H1 (cell line): ENCODE measurements around the gene PLXDC2. TPM values are rescaled to one million over a fixed set of nuclear protein-coding genes. Genes with fewer than 3 reads are reported as not detected.

Experiments used
- CTCF ChIA-PET: fragments of 300-600 bp; sonication (Branson Sonifier 250); formaldehyde crosslinking; loops from one replicate; lab custom pipeline; 2021; ENCODE audit not compliant: partially characterized antibody; lab: Charles Lee
- POLR2A ChIA-PET: fragments of 300-600 bp; sonication (Branson Sonifier 250); formaldehyde crosslinking; loops from one replicate; lab custom pipeline; 2021; ENCODE audit warnings: inconsistent platforms; ENCODE audit not compliant: partially characterized antibody; lab: Charles Lee
- DNase-seq, 2 experiments: peaks; one replicate each; pipeline versions ENCODE4 v3.0.0 to v3.0.0-alpha.2; 2010 to 2022; ENCODE audit warnings: low spot score in 2 of 2, low read depth in 1 of 2, mixed read lengths in 1 of 2
- FAIRE-seq: peaks from 2 replicates; lab custom pipeline; 2011; peaks lifted over from hg19 to GRCh38; lab: Jason Lieb, UNC
- H2AFZ ChIP-seq: 2 replicates; pipeline ENCODE4 v1.8.1; 2012; ENCODE audit warnings: low read length, inconsistent platforms
- H2AK5ac ChIP-seq: 2 replicates; pipeline ENCODE4 v1.6.1; 2013; ENCODE audit warnings: low read depth, low read length
- H2BK120ac ChIP-seq: replicated peaks from 2 replicates; pipeline ENCODE3; 2013; ENCODE audit warnings: low read depth, low read length, inconsistent platforms
- H2BK12ac ChIP-seq: 2 replicates; pipeline ENCODE4 v1.6.1; 2013; ENCODE audit warnings: low read depth, low read length
- H2BK15ac ChIP-seq: 2 replicates; pipeline ENCODE4 v1.6.1; 2013; ENCODE audit warnings: low read length
- H2BK20ac ChIP-seq: 2 replicates; pipeline ENCODE4 v1.6.1; 2013; ENCODE audit warnings: low read length
- H2BK5ac ChIP-seq: 2 replicates; pipeline ENCODE4 v1.6.1; 2013; ENCODE audit warnings: low read depth, low read length
- H3K14ac ChIP-seq: 2 replicates; pipeline ENCODE4 v1.6.1; 2013; ENCODE audit warnings: inconsistent platforms; ENCODE audit not compliant: insufficient read length
- H3K18ac ChIP-seq: 2 replicates; pipeline ENCODE4 v1.6.1; 2013; ENCODE audit warnings: low read length; ENCODE audit errors: extremely low read depth
- H3K23ac ChIP-seq: 2 replicates; pipeline ENCODE4 v1.6.1; 2013; ENCODE audit warnings: inconsistent platforms; ENCODE audit not compliant: insufficient read length
- H3K23me2 ChIP-seq: 2 replicates; pipeline ENCODE4 v1.6.1; 2013; ENCODE audit warnings: low read depth, low read length
- H3K27ac ChIP-seq: 2 replicates; pipeline ENCODE4 v1.6.1; 2011; ENCODE audit warnings: low read depth, low read length, inconsistent platforms
- H3K27me3 ChIP-seq, 4 experiments: replicated peaks in 1 of 4; 1 replicate in 1 of 4; 2 replicates in 3 of 4; pipeline versions ENCODE4 v1.6.1 to v1.8.1; 2011 to 2013; ENCODE audit warnings: low read length in 3 of 4, mild to moderate bottlenecking in 3 of 4, inconsistent platforms in 2 of 4, mixed read lengths in 2 of 4, moderate library complexity in 1 of 4; ENCODE audit not compliant: control insufficient read depth in 3 of 4, insufficient read depth in 3 of 4; ENCODE audit errors: extremely low read depth in 1 of 4
- H3K36me3 ChIP-seq, 4 experiments: 2 replicates each; pipeline versions ENCODE4 v1.6.1 to v1.8.1; 2011 to 2013; ENCODE audit warnings: mild to moderate bottlenecking in 4 of 4, low read length in 3 of 4, moderate library complexity in 2 of 4, control low read depth in 1 of 4, inconsistent platforms in 1 of 4; ENCODE audit not compliant: insufficient read depth in 4 of 4, control insufficient read depth in 2 of 4
- H3K4ac ChIP-seq: replicated peaks from 2 replicates; pipeline ENCODE3; 2013; ENCODE audit warnings: low read length, low read depth, mixed read lengths, inconsistent platforms; ENCODE audit not compliant: insufficient read length
- H3K4me1 ChIP-seq, 4 experiments: replicated peaks in 1 of 4; 1 replicate in 1 of 4; 2 replicates in 3 of 4; pipeline versions ENCODE4 v1.6.1 to v1.8.1; 2011 to 2013; ENCODE audit warnings: low read length in 3 of 4, inconsistent platforms in 2 of 4, mixed read lengths in 1 of 4; ENCODE audit not compliant: insufficient read depth in 4 of 4, control insufficient read depth in 3 of 4
- H3K4me2 ChIP-seq, 2 experiments: 2 replicates each; pipeline versions ENCODE4 v1.6.1 to v1.8.1; 2011 to 2013; ENCODE audit warnings: low read depth in 2 of 2, low read length in 2 of 2, control low read depth in 1 of 2, inconsistent platforms in 1 of 2, mild to moderate bottlenecking in 1 of 2; ENCODE audit not compliant: insufficient read depth in 1 of 2
- H3K4me3 ChIP-seq, 4 experiments: fragments of 200-600, 300-600 bp in 1 of 4; sonication (generic), shearing (Covaris generic), sonication (Bioruptor Twin) in 1 of 4; 2 replicates each; pipeline versions ENCODE4 v1.5.1 to v1.8.1; 2011 to 2016; ENCODE audit warnings: low read length in 4 of 4, low read depth in 3 of 4, control low read depth in 2 of 4, inconsistent platforms in 2 of 4, mild to moderate bottlenecking in 2 of 4, mixed read lengths in 1 of 4, moderate library complexity in 1 of 4; ENCODE audit not compliant: insufficient read depth in 2 of 4; ENCODE audit errors: extremely low read depth in 1 of 4
- H3K56ac ChIP-seq: replicated peaks from 2 replicates; pipeline ENCODE3; 2013; ENCODE audit warnings: low read depth, mild to moderate bottlenecking, mixed read lengths, low read length, inconsistent platforms; ENCODE audit not compliant: insufficient read length
- H3K79me1 ChIP-seq: 2 replicates; pipeline ENCODE4 v1.6.1; 2013; ENCODE audit warnings: low read depth, low read length, control low read depth
- H3K79me2 ChIP-seq, 2 experiments: 2 replicates each; pipeline versions ENCODE4 v1.6.1 to v1.8.1; 2012 to 2013; ENCODE audit warnings: low read length in 2 of 2, mild to moderate bottlenecking in 2 of 2, inconsistent platforms in 1 of 2; ENCODE audit not compliant: insufficient read depth in 2 of 2, control insufficient read depth in 1 of 2
- H3K9ac ChIP-seq, 4 experiments: replicated peaks in 1 of 4; 1 replicate in 1 of 4; 2 replicates in 3 of 4; pipeline versions ENCODE4 v1.6.1 to v1.8.1; 2011 to 2013; ENCODE audit warnings: low read depth in 3 of 4, low read length in 3 of 4, control low read depth in 2 of 4, mild to moderate bottlenecking in 2 of 4, moderate library complexity in 2 of 4, inconsistent platforms in 1 of 4; ENCODE audit errors: extremely low read depth in 1 of 4
- H3K9me3 ChIP-seq, 2 experiments: 2 replicates each; pipeline versions ENCODE4 v1.6.1 to v1.8.1; 2012 to 2013; ENCODE audit warnings: mild to moderate bottlenecking in 2 of 2, moderate library complexity in 2 of 2, control low read depth in 1 of 2, inconsistent platforms in 1 of 2, low read depth in 1 of 2, low read length in 1 of 2, mixed read lengths in 1 of 2; ENCODE audit not compliant: insufficient read depth in 2 of 2
- H4K20me1 ChIP-seq, 2 experiments: replicated peaks in 1 of 2; 2 replicates each; pipeline versions ENCODE3 to v1.8.1; 2011 to 2013; ENCODE audit warnings: inconsistent platforms in 2 of 2, low read length in 2 of 2, mild to moderate bottlenecking in 1 of 2; ENCODE audit not compliant: insufficient read depth in 2 of 2, control insufficient read depth in 1 of 2
- H4K5ac ChIP-seq: 2 replicates; pipeline ENCODE4 v1.6.1; 2013; ENCODE audit warnings: low read length, low read depth, mixed read lengths, inconsistent platforms; ENCODE audit not compliant: insufficient read length
- H4K8ac ChIP-seq: 2 replicates; pipeline ENCODE4 v1.8.0; 2013; ENCODE audit warnings: mild to moderate bottlenecking, moderate library complexity, low read length, inconsistent platforms; ENCODE audit not compliant: insufficient read depth; ENCODE audit errors: extremely low read depth
- H4K91ac ChIP-seq: replicated peaks from 2 replicates; pipeline ENCODE3; 2013; ENCODE audit warnings: low read length, mixed read lengths, inconsistent platforms; ENCODE audit not compliant: insufficient read length
- ATF3 ChIP-seq: IDR thresholded peaks from 2 replicates; pipeline ENCODE4 v1.6.1; 2011; ENCODE audit warnings: low read depth, mild to moderate bottlenecking, low read length; ENCODE audit not compliant: insufficient read depth
- CBX5 ChIP-seq: fragments of 300-800, 300-1000 bp; sonication (generic); IDR thresholded peaks from 2 replicates; pipeline ENCODE4 v1.7.1; 2016; ENCODE audit warnings: antibody characterized with exemption, low read length, low read depth
- CBX8 ChIP-seq: fragments of 300-800, 300-1000 bp; sonication (generic); IDR thresholded peaks from 2 replicates; pipeline ENCODE4 v1.7.1; 2016; ENCODE audit warnings: low read depth, low read length, borderline replicate concordance
- CTCF ChIP-seq, 3 experiments: IDR thresholded peaks; 1 replicate in 2 of 3; 2 replicates in 1 of 3; pipeline versions ENCODE4 v1.5.1 to v1.6.1; 2011; ENCODE audit warnings: low read length in 3 of 3, mild to moderate bottlenecking in 3 of 3, inconsistent platforms in 2 of 3, low read depth in 1 of 3, moderate library complexity in 1 of 3; ENCODE audit not compliant: insufficient read depth in 1 of 3; ENCODE audit errors: control extremely low read depth in 1 of 3
- EZH2 ChIP-seq: fragments of 200-600 bp; sonication (generic); IDR thresholded peaks from 2 replicates; pipeline ENCODE4 v1.7.1; 2012; ENCODE audit warnings: low read depth, mild to moderate bottlenecking, moderate library complexity, low read length, inconsistent platforms; ENCODE audit not compliant: severe bottlenecking
- JUN ChIP-seq: IDR thresholded peaks from 2 replicates; pipeline ENCODE4 v1.6.1; 2011; ENCODE audit warnings: low read depth, mild to moderate bottlenecking, improper control_type of control experiment, low read length
- NRF1 ChIP-seq: IDR thresholded peaks from 2 replicates; pipeline ENCODE4 v1.6.1; 2011; ENCODE audit warnings: mild to moderate bottlenecking, low read depth, low read length, improper control_type of control experiment
- TAF1 ChIP-seq: IDR thresholded peaks from 2 replicates; pipeline ENCODE4 v1.6.1; 2011; ENCODE audit warnings: mild to moderate bottlenecking, low read depth, low read length
- YY1 ChIP-seq: IDR thresholded peaks from 2 replicates; pipeline ENCODE4 v1.6.1; 2011; ENCODE audit warnings: low read depth, mild to moderate bottlenecking, low read length
- WGBS, 2 experiments: shearing (Covaris generic) in 1 of 2; methylation state at CpG; one replicate each; pipeline versions ENCODE4 v1.1.6 to v1.1.7; 2013 to 2015; ENCODE audit warnings: low lambda C conversion rate in 2 of 2, mixed read lengths in 2 of 2, inconsistent platforms in 1 of 2, low coverage in 1 of 2, missing lambda C conversion rate in 1 of 2; ENCODE audit not compliant: insufficient replicate concordance in 2 of 2, insufficient coverage in 1 of 2, insufficient read length in 1 of 2; ENCODE audit errors: extremely low coverage in 1 of 2, missing lambda C conversion rate in 1 of 2; 5-methylcytosine and 5-hydroxymethylcytosine counted together
- polyA plus RNA-seq, 7 experiments: library from polyadenylated mRNA; depleted of rRNA in 3 of 7; stranded (reverse) in 5 of 7; unstranded in 2 of 7; fragments of >200 nt in 5 of 7; fragments of 200-250 nt in 2 of 7; gene quantifications; 1 replicate in 5 of 7; 2 replicates in 1 of 7; 4 replicates in 1 of 7; pipeline versions ENCODE4 v1.2.1 to v1.2.3, GENCODE V29; 2011 to 2013; ENCODE audit warnings: missing spikeins in 2 of 7, mixed read lengths in 2 of 7
- total RNA-seq: library from RNA; stranded (reverse); fragmentation: NEBNext Ultra II Directional; extraction: Animal tissue kit (Norgen Biotek cat#: 25700); gene quantifications from 2 replicates; pipeline ENCODE4 v1.2.1, GENCODE V29; 2021
- TF ChIP-seq, protein P1 (sequence below): IDR thresholded peaks from 2 replicates; pipeline ENCODE4 v1.6.1; 2012; ENCODE audit warnings: inconsistent platforms

PLXDC2 gene
- total and polyA plus RNA-seq, 2 of the 8 experiments (the other 6 are each of a cell fraction or from before 2014, with no cell fraction given): 23.0 to 40.5 TPM

DNA sequence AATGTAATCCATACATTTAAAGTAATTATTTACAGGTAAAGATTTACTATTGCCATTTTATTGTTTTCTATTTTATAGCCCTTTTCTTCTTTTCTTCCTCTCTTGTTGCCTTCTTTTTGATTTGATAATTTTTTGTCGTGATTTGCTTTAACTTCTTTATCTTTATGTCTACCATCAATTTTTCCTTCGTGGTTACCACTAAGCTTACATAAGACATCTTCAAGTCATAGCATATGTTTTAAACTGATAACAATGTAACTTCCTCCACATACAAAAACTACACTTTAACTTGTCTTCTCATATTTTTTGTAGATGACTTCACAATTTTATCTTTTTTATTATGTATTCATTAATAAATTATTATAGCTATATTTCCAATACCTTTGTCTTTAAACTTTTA lies 316.6 kb downstream of the PLXDC2 start:
- Histone ChIP-seq H3K4me2 (no peak overlapping the region), H4K91ac (no peak overlapping the region), H2BK15ac (no peak overlapping the region), H3K18ac (no peak overlapping the region), H2BK12ac (no peak overlapping the region), H2BK20ac (no peak overlapping the region), H2AK5ac (no peak overlapping the region), H3K23ac (no peak overlapping the region), H3K9ac (no peak overlapping the region), H3K23me2 (no peaks in the 10 kb centered on the region), H4K5ac (no peak overlapping the region), H4K20me1 (no peaks in the 10 kb centered on the region), H3K27me3 (no peaks in the 10 kb centered on the region), H4K8ac (no peak overlapping the region), H3K79me1 (peaks cover 4% of the 10 kb centered on the region; the same call in 1 of the 2 replicates), H3K79me2 (peaks cover 0 to 34% of the 10 kb centered on the region in 2 experiments; a peak in 2 of 4 replicates), H3K27ac (no peak overlapping the region), H3K36me3 (0 out of 8 replicates have a peak, but pooled peaks cover 0 to 2% (median 0%) of the 10 kb centered on the region in 4 experiments), H2BK5ac (no peak overlapping the region), H3K4me1 (peaks cover 0 to 2% (median 0%) of the 10 kb centered on the region in 4 experiments; a peak in 1 of 7 replicates), H3K4me3 (no peak overlapping the region), H2AFZ (no peak overlapping the region), H3K56ac (no peak overlapping the region), H3K4ac (no peak overlapping the region), H2BK120ac (no peak overlapping the region), H3K9me3 (peaks cover 0 to 5% of the 10 kb centered on the region in 2 experiments; a peak in 2 of 4 replicates), H3K14ac (no peak overlapping the region)
- ChIA-PET POLR2A (no interaction called here), CTCF (interaction anchor here (0.6 kb wide), 2 partner anchors 111 to 314 kb away, joined by 3 to 4 read pairs; no protein-coding TSS in a partner anchor)
- FAIRE-seq (no peak), DNase-seq (no peak)
- 84% methylated on average over 2 of the region's 2 CpGs; no CpG with 5 or more reads in 1 of the 2 experiments for WGBS, 2 experiments
- no peak for TF ChIP-seq CBX5
- no peak for TF ChIP-seq YY1
- TF ChIP-seq EZH2: no peak
- TF ChIP-seq NRF1: no peak
- TF ChIP-seq, protein P1, sequence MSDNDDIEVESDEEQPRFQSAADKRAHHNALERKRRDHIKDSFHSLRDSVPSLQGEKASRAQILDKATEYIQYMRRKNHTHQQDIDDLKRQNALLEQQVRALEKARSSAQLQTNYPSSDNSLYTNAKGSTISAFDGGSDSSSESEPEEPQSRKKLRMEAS: no peak
- TF ChIP-seq CBX8: no peak
- no peak for TF ChIP-seq ATF3
- no peak for TF ChIP-seq JUN
- TF ChIP-seq TAF1: no peak
- TF ChIP-seq CTCF (IDR thresholded peaks at IDR 0.05; ENCODE audit: control extremely low read depth in 1 of 3, insufficient read depth in 1 of 3, low read depth in 1 of 3, low read length in 3 of 3): no peak
